Smooth muscle cell (in vitro differentiated cells): ENCODE results near the gene NDRG2. TPM values are rescaled to one million over a fixed set of nuclear protein-coding genes. Genes with fewer than 3 reads are reported as not detected.
A peak's percentile ranks its signal among the peaks of the same experiment; 100 is the strongest.

Source experiments
- DNase-seq: peaks from one replicate; lab custom pipeline; 2025; ENCODE audit not compliant: unreplicated experiment; lab: John Stamatoyannopoulos, UW
- H2AFZ ChIP-seq: fragments of 200-600 bp; sonication (generic); 2 replicates; pipeline ENCODE4 v1.6.0; 2016; ENCODE audit warnings: antibody characterized with exemption, low read depth, mild to moderate bottlenecking
- H3F3A ChIP-seq: fragments of 200-600 bp; sonication (generic); 2 replicates; pipeline ENCODE4 v1.6.0; 2017; ENCODE audit warnings: antibody characterized with exemption, low read depth
- H3K27ac ChIP-seq: fragments of 200-600 bp; sonication (generic); 2 replicates; pipeline ENCODE4 v1.5.1; 2016; ENCODE audit warnings: low read depth, mild to moderate bottlenecking
- H3K27me3 ChIP-seq: fragments of 200-600 bp; sonication (generic); 2 replicates; pipeline ENCODE4 v1.6.1; 2016; ENCODE audit warnings: low read depth, mild to moderate bottlenecking
- H3K36me3 ChIP-seq: fragments of 200-600 bp; sonication (generic); 2 replicates; pipeline ENCODE4 v1.5.1; 2016; ENCODE audit warnings: low read depth
- H3K4me1 ChIP-seq: fragments of 200-600 bp; sonication (generic); 2 replicates; pipeline ENCODE4 v1.5.1; 2016; ENCODE audit warnings: low read depth
- H3K4me2 ChIP-seq: fragments of 200-600 bp; sonication (generic); 2 replicates; pipeline ENCODE4 v1.6.0; 2016; ENCODE audit warnings: mild to moderate bottlenecking
- H3K4me3 ChIP-seq: fragments of 200-600 bp; sonication (generic); 2 replicates; pipeline ENCODE4 v1.5.1; 2016; ENCODE audit warnings: mild to moderate bottlenecking
- H3K79me2 ChIP-seq: fragments of 200-600 bp; sonication (generic); 2 replicates; pipeline ENCODE4 v1.6.0; 2016; ENCODE audit warnings: low read depth, mild to moderate bottlenecking
- H3K9ac ChIP-seq: fragments of 200-600 bp; sonication (generic); 2 replicates; pipeline ENCODE4 v1.6.0; 2016; ENCODE audit warnings: low read depth
- H3K9me3 ChIP-seq: fragments of 200-600 bp; sonication (generic); replicated peaks from 2 replicates; pipeline ENCODE4 v1.5.1; 2016; ENCODE audit warnings: low read depth
- H4K20me1 ChIP-seq: fragments of 200-600 bp; sonication (generic); 2 replicates; pipeline ENCODE4 v1.6.0; 2016; ENCODE audit warnings: low read depth
- CTCF ChIP-seq: fragments of 200-600 bp; sonication (generic); IDR thresholded peaks from 2 replicates; pipeline ENCODE4 v1.5.1; 2017; ENCODE audit warnings: borderline replicate concordance, mild to moderate bottlenecking, antibody characterized with exemption; ENCODE audit not compliant: insufficient read depth, poor library complexity, severe bottlenecking
- WGBS: methylation state at CpG from one replicate; pipeline ENCODE4 v1.1.7; 2016; ENCODE audit warnings: low lambda C conversion rate; 5-methylcytosine and 5-hydroxymethylcytosine counted together
- polyA plus RNA-seq: library from polyadenylated mRNA; unstranded; fragments of >200 nt; fragmentation: Nextera tagmentation; extraction: Ambion mirVana; gene quantifications from 2 replicates; pipeline ENCODE4 v1.2.1, GENCODE V29; 2016
- total RNA-seq: library from RNA; depleted of rRNA; stranded (reverse); fragments of >200 nt; gene quantifications from 2 replicates; pipeline ENCODE4 v1.2.3, GENCODE V29; 2014

The NDRG2 gene
- total and polyA plus RNA-seq, 2 experiments from 2014 or later = 31.1 to 48.4 TPM

GRCh38 chr14:21066882-21067502 lies 42.1 kb upstream of the NDRG2 start:
- no peak for DNase-seq
- no peak for TF ChIP-seq CTCF
- Histone ChIP-seq H3K9me3 (no peaks in the 10 kb centered on the region), H2AFZ (no peak overlapping the region), H3K27ac (no peak overlapping the region), H3K79me2 (no peaks in the 10 kb centered on the region), H3K36me3 (no peaks in the 10 kb centered on the region), H3K4me2 (no peak overlapping the region), H3F3A (peaks cover 22% of the 10 kb centered on the region), H3K4me3 (no peak overlapping the region), H4K20me1 (no peaks in the 10 kb centered on the region), H3K9ac (no peak overlapping the region), H3K27me3 (no peaks in the 10 kb centered on the region), H3K4me1 (peaks cover 29% of the 10 kb centered on the region)
- WGBS = 80% methylated on average over 7 of the region's 7 CpGs

- peaks cover 14% of the 10 kb centered on the region for H3F3A ChIP-seq
- no peaks in the 10 kb centered on the region for H3K79me2 ChIP-seq
- H3K4me2 ChIP-seq = peak overlapping the region; percentile 55
- H3K4me3 ChIP-seq = no peak overlapping the region
- no peak for DNase-seq
- H3K4me1 ChIP-seq = peaks cover 11% of the 10 kb centered on the region
- no peaks in the 10 kb centered on the region for H3K9me3 ChIP-seq
- WGBS = 17% methylated on average over 3 of the region's 3 CpGs
- no peak overlapping the region for H3K9ac ChIP-seq
- H3K36me3 ChIP-seq = no peaks in the 10 kb centered on the region
- TF ChIP-seq CTCF = no peak
- H2AFZ ChIP-seq = peak overlapping the region; percentile 5
- peak overlapping the region; percentile 55 for H3K27ac ChIP-seq
- no peaks in the 10 kb centered on the region for H3K27me3 ChIP-seq
- H4K20me1 ChIP-seq = no peaks in the 10 kb centered on the region
Observed at GRCh38 chr14:21063479-21063878, 38.6 kb upstream of the NDRG2 start.

GRCh38 chr14:21061347-21061668 lies 36.4 kb upstream of the NDRG2 start:
- 75% methylated on average over 3 of the region's 3 CpGs for WGBS
- no peak for TF ChIP-seq CTCF
- Histone ChIP-seq H3K9ac (no peak overlapping the region), H3K27ac (no peak overlapping the region), H3K79me2 (no peaks in the 10 kb centered on the region), H3K9me3 (no peaks in the 10 kb centered on the region), H3K4me2 (no peak overlapping the region), H3K27me3 (no peaks in the 10 kb centered on the region), H3K4me3 (no peak overlapping the region), H3K36me3 (no peaks in the 10 kb centered on the region), H2AFZ (no peak overlapping the region), H3K4me1 (peaks cover 8% of the 10 kb centered on the region), H3F3A (peaks cover 16% of the 10 kb centered on the region), H4K20me1 (no peaks in the 10 kb centered on the region)
- no peak for DNase-seq
